ENCODE results near the gene ST6GALNAC6. TPM values are rescaled to one million over a fixed set of nuclear protein-coding genes. Genes with fewer than 3 reads are reported as not detected.

The ST6GALNAC6 gene
- total RNA-seq, 2 experiments from 2014 or later, result 36.9 to 38.8 TPM

DNA sequence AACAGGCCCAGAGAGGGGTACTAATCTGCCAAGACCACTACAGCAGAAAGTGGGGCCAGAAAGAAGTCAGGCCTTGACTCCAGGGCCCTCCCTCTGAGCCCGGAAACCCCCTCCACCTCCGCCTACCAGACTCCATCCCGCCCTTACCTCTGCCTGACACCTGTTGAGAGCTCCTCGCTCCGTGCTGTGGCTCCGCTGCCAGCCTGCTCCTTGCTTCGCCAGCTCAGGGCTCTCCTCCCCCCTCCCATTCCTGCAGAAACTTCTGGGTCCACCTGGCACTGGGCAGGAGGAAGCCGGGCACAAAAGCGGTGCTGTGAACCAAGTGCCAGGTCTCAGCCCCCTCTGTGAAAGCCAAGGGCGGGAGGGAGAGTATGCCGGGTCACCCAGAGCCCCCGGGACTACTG, 6.4 kb upstream of the ST6GALNAC6 start:
- Mint-ChIP-seq H3K27me3 (no peaks in the 10 kb centered on the region), H3K9me3 (no peaks in the 10 kb centered on the region), H3K4me1 (ENCODE audit: low read depth) (peaks cover 53% of the 10 kb centered on the region), H3K27ac (peak overlapping the region; percentile 96), H3K4me3 (peak overlapping the region; percentile 83), H3K36me3 (ENCODE audit: low read depth) (peaks cover 18% of the 10 kb centered on the region)
- DNase-seq (peak; percentile 79), ATAC-seq (peak; percentile 38)
- ChIA-PET POLR2A (interaction anchor here (0.8 to 4.9 kb wide), 3 partner anchors 11 to 121 kb away, joined by 5 to 57 read pairs (median 5); partner anchors contain the start of genes CDK9 and ST6GALNAC4), CTCF (interaction anchor here (1.0 to 2.0 kb wide), 5 partner anchors 11 to 171 kb away, joined by 3 to 9 read pairs (median 3); partner anchors contain the start of genes ST6GALNAC4 and TOR2A)
- intact Hi-C loops (cut with micrococcal nuclease), result no loop called here
- TF ChIP-seq CTCF (IDR thresholded peaks at IDR 0.05), result no peak

DNA sequence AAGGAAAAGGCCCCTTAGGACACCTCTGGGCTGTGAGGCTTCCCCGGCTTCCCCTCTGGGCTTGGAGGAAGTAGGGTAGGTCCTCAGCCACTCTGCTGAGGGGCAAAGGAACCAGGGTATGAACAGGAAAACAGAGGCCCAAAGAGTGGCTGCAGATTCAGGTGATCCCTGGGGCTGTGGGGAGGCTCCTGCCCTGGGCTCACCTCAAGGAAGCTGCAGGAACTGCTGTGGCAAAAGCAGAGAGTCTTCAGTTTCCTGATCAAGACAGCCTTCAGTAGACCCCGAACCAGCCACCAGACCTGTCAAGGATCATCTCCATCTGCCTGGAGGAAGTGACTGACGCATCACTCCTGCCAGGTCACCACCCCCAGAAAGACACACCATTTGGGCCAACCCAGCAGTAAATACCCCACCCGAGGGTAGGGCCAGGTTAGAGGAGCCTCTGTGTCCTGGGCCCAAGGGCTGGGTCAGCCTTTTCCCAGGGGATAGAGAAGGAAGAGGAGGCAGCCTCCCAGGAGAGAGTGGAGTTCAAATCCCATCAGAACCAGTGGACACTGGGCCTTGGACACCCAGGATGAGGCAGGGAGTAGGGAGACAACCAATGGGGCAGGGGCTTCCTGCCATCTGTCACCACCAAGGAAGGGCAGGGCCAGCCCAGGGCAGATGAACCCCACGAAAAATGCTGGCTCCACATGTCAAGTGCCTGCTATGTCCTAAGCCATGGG, 5.8 kb upstream of the ST6GALNAC6 start:
- Mint-ChIP-seq H3K36me3 (ENCODE audit: low read depth) (peaks cover 16% of the 10 kb centered on the region), H3K27ac (peak overlapping the region; percentile 96), H3K27me3 (no peaks in the 10 kb centered on the region), H3K9me3 (no peaks in the 10 kb centered on the region), H3K4me3 (peak overlapping the region; percentile 83), H3K4me1 (ENCODE audit: low read depth) (peaks cover 50% of the 10 kb centered on the region)
- intact Hi-C loops (cut with micrococcal nuclease), result no loop called here
- no peak for TF ChIP-seq CTCF (IDR thresholded peaks at IDR 0.05)
- ChIA-PET POLR2A (interaction anchor here (0.6 to 4.9 kb wide), 7 partner anchors 10 to 175 kb away, joined by 3 to 57 read pairs (median 5); partner anchors contain the start of genes CDK9 and ST6GALNAC4), CTCF (interaction anchor here (1.0 to 2.9 kb wide), 6 partner anchors 12 to 170 kb away, joined by 3 to 12 read pairs (median 3); partner anchors contain the start of genes ST6GALNAC4 and TOR2A)
- DNase-seq, result peak; percentile 77
- ATAC-seq, result peak; percentile 64

DNA sequence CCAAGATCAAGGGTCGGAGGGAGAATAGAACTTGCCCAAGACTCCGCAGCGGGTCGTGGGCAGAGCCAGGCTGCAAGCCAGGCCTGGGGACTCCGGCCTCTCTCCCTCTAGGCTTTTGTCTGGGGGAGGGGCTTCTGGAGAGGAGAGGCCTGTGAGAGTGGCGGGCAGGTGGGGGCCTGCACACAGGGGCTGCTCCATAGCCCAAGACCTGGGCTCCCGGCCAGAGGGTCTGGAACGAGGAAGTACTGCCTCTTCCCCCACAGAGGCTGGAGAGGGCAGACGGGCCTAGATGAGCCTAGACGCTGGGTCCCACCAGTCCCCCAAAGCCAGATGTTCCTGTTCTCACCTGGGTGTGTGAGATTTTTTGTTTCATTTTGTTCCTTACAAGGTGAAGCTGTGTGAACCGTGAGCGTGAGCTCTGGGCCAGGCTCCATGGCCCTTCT, 5.2 kb upstream of the ST6GALNAC6 start:
- Mint-ChIP-seq H3K9me3 (no peaks in the 10 kb centered on the region), H3K27me3 (no peaks in the 10 kb centered on the region), H3K27ac (peak overlapping the region; percentile 96), H3K4me3 (peak overlapping the region; percentile 83), H3K4me1 (ENCODE audit: low read depth) (peaks cover 56% of the 10 kb centered on the region), H3K36me3 (ENCODE audit: low read depth) (peaks cover 16% of the 10 kb centered on the region)
- no peak for TF ChIP-seq CTCF (IDR thresholded peaks at IDR 0.05)
- no peak for DNase-seq
- ATAC-seq, result peak; percentile 0
- ChIA-PET POLR2A (interaction anchor here (0.6 to 4.9 kb wide), 7 partner anchors 10 to 176 kb away, joined by 3 to 57 read pairs (median 5); partner anchors contain the start of genes CDK9 and ST6GALNAC4), CTCF (interaction anchor here (1.0 to 2.9 kb wide), 4 partner anchors 12 to 170 kb away, joined by 3 to 12 read pairs (median 6); partner anchors contain the start of genes ST6GALNAC4 and TOR2A)
- intact Hi-C loops (cut with micrococcal nuclease), result no loop called here

GRCh38 chr9:127903557-127904475, 4.4 kb upstream of the ST6GALNAC6 start:
- no peak for TF ChIP-seq CTCF (IDR thresholded peaks at IDR 0.05)
- peaks cover 56% of the 10 kb centered on the region for H3K4me1 Mint-ChIP-seq (ENCODE audit: low read depth)
- ChIA-PET CTCF (interaction anchor here (0.6 to 2.9 kb wide), 5 partner anchors 13 to 214 kb away, joined by 3 to 12 read pairs (median 3); partner anchors contain the start of gene ST6GALNAC4), POLR2A (interaction anchor here (0.7 to 4.9 kb wide), 6 partner anchors 9 to 29 kb away, joined by 3 to 57 read pairs (median 4); partner anchors contain the start of gene ST6GALNAC4)
- no peaks in the 10 kb centered on the region for H3K27me3 Mint-ChIP-seq
- H3K36me3 Mint-ChIP-seq (ENCODE audit: low read depth), result peaks cover 15% of the 10 kb centered on the region
- ATAC-seq (peak; percentile 55), DNase-seq (peak; percentile 96)
- peak overlapping the region; percentile 83 for H3K4me3 Mint-ChIP-seq
- intact Hi-C loops (cut with micrococcal nuclease), result no loop called here
- H3K27ac Mint-ChIP-seq, result peak overlapping the region; percentile 96
- no peaks in the 10 kb centered on the region for H3K9me3 Mint-ChIP-seq
